H9 (cell line): ENCODE results near the gene OLIG2. TPM values are rescaled to one million over a fixed set of nuclear protein-coding genes. Genes with fewer than 3 reads are reported as not detected.

Experiments
- DNase-seq: peaks from one replicate; pipeline ENCODE4 v3.0.0-alpha.2; 2017
- H2AFZ ChIP-seq: one replicate; pipeline ENCODE4 v1.6.1; 2013; ENCODE audit warnings: mild to moderate bottlenecking, low read length, control low read depth, moderate library complexity
- H2AK5ac ChIP-seq: 2 replicates; pipeline ENCODE4 v1.6.1; 2013; ENCODE audit warnings: low read length, control low read depth, mixed read lengths; ENCODE audit not compliant: insufficient read length
- H2BK120ac ChIP-seq: one replicate; pipeline ENCODE4 v1.6.1; 2013; ENCODE audit warnings: low read depth, mild to moderate bottlenecking, low read length, control low read depth, inconsistent platforms; ENCODE audit not compliant: poor library complexity, severe bottlenecking
- H2BK12ac ChIP-seq: 2 replicates; pipeline ENCODE4 v1.6.1; 2013; ENCODE audit warnings: low read length, control low read depth, mixed read lengths, low read depth; ENCODE audit not compliant: insufficient read length
- H2BK15ac ChIP-seq: 2 replicates; pipeline ENCODE4 v1.6.1; 2013; ENCODE audit warnings: low read depth, low read length, control low read depth
- H2BK20ac ChIP-seq: one replicate; pipeline ENCODE4 v1.6.1; 2013; ENCODE audit warnings: low read depth, mild to moderate bottlenecking, low read length, control low read depth, inconsistent platforms; ENCODE audit not compliant: poor library complexity, severe bottlenecking
- H2BK5ac ChIP-seq: 2 replicates; pipeline ENCODE4 v1.6.1; 2013; ENCODE audit warnings: low read length, control low read depth, mixed read lengths; ENCODE audit not compliant: insufficient read length
- H3K14ac ChIP-seq: 2 replicates; pipeline ENCODE4 v1.6.1; 2013; ENCODE audit warnings: low read length, control low read depth; ENCODE audit not compliant: insufficient read depth
- H3K18ac ChIP-seq: 2 replicates; pipeline ENCODE4 v1.6.1; 2013; ENCODE audit warnings: low read depth, mild to moderate bottlenecking, mixed read lengths, low read length, control low read depth; ENCODE audit not compliant: insufficient read length
- H3K23ac ChIP-seq: 2 replicates; pipeline ENCODE4 v1.6.1; 2013; ENCODE audit warnings: low read length, control low read depth, mixed read lengths, low read depth; ENCODE audit not compliant: insufficient read length
- H3K23me2 ChIP-seq: 2 replicates; pipeline ENCODE4 v1.6.1; 2013; ENCODE audit warnings: low read depth, mild to moderate bottlenecking, mixed read lengths, low read length, control low read depth; ENCODE audit not compliant: insufficient read length, poor library complexity, severe bottlenecking
- H3K27ac ChIP-seq: 2 replicates; pipeline ENCODE4 v1.5.1; 2013; ENCODE audit warnings: low read length, control low read depth, mixed read lengths, low read depth; ENCODE audit not compliant: insufficient read length
- H3K27me3 ChIP-seq: 2 replicates; pipeline ENCODE4 v1.6.1; 2013; ENCODE audit warnings: low read length, control low read depth, inconsistent platforms; ENCODE audit not compliant: insufficient read depth
- H3K4ac ChIP-seq: 2 replicates; pipeline ENCODE4 v1.6.1; 2013; ENCODE audit warnings: low read depth, mild to moderate bottlenecking, control low read depth, inconsistent platforms, low read length, moderate library complexity
- H3K4me1 ChIP-seq: 2 replicates; pipeline ENCODE4 v1.6.1; 2013; ENCODE audit warnings: low read length, control low read depth, inconsistent platforms; ENCODE audit not compliant: insufficient read depth
- H3K4me2 ChIP-seq: 2 replicates; pipeline ENCODE4 v1.6.1; 2013; ENCODE audit warnings: low read length, control low read depth, mixed read lengths; ENCODE audit not compliant: insufficient read length, insufficient read depth
- H3K56ac ChIP-seq: 2 replicates; pipeline ENCODE4 v1.6.1; 2013; ENCODE audit warnings: low read depth, mild to moderate bottlenecking, mixed read lengths, low read length, control low read depth; ENCODE audit not compliant: insufficient read length
- H3K79me1 ChIP-seq: 2 replicates; pipeline ENCODE4 v1.6.1; 2013; ENCODE audit warnings: low read depth, mild to moderate bottlenecking, moderate library complexity, low read length, control low read depth, inconsistent platforms; ENCODE audit not compliant: insufficient read depth, poor library complexity, severe bottlenecking
- H3K79me2 ChIP-seq: 2 replicates; pipeline ENCODE4 v1.6.1; 2013; ENCODE audit warnings: low read length, control low read depth, inconsistent platforms; ENCODE audit not compliant: insufficient read depth
- H3K9ac ChIP-seq: 2 replicates; pipeline ENCODE4 v1.6.1; 2013; ENCODE audit warnings: low read length, control low read depth, mixed read lengths; ENCODE audit not compliant: insufficient read length; ENCODE audit errors: extremely low read depth
- H3K9me3 ChIP-seq: one replicate; pipeline ENCODE4 v1.6.1; 2013; ENCODE audit warnings: low read depth, low read length, inconsistent platforms; ENCODE audit not compliant: control insufficient read depth
- H3T11ph ChIP-seq: one replicate; pipeline ENCODE4 v1.6.1; 2013; ENCODE audit warnings: mild to moderate bottlenecking, low read length, control low read depth, inconsistent platforms
- H4K20me1 ChIP-seq: one replicate; pipeline ENCODE4 v1.6.1; 2013; ENCODE audit not compliant: control insufficient read depth, insufficient read length, insufficient read depth
- H4K5ac ChIP-seq: 2 replicates; pipeline ENCODE4 v1.6.1; 2013; ENCODE audit warnings: low read depth, mild to moderate bottlenecking, mixed read lengths, low read length, control low read depth; ENCODE audit not compliant: insufficient read length
- H4K8ac ChIP-seq: replicated peaks from 2 replicates; pipeline ENCODE4 v1.6.1; 2013; ENCODE audit warnings: low read length, control low read depth, mixed read lengths, low read depth; ENCODE audit not compliant: insufficient read length
- H4K91ac ChIP-seq: 2 replicates; pipeline ENCODE4 v1.6.1; 2013; ENCODE audit warnings: low read depth, mild to moderate bottlenecking, moderate library complexity, mixed read lengths, low read length, control low read depth; ENCODE audit not compliant: insufficient read length
- H3K27ac Mint-ChIP-seq, 3 experiments: 2 replicates in 2 of 3; 3 replicates in 1 of 3; pipeline ENCODE4 v1.8.0; 2020 to 2021; ENCODE audit warnings: mixed read lengths in 3 of 3, mild to moderate bottlenecking in 1 of 3, moderate library complexity in 1 of 3
- H3K27me3 Mint-ChIP-seq: 2 replicates; pipeline ENCODE4 v1.8.0; 2021; ENCODE audit warnings: low read depth, mild to moderate bottlenecking, moderate library complexity, mixed read lengths
- H3K36me3 Mint-ChIP-seq, 3 experiments: 2 replicates in 2 of 3; 3 replicates in 1 of 3; pipeline ENCODE4 v1.8.0; 2020 to 2021; ENCODE audit warnings: low read depth in 3 of 3, mixed read lengths in 3 of 3; ENCODE audit not compliant: insufficient read depth in 1 of 3
- H3K4me1 Mint-ChIP-seq, 2 experiments: 2 replicates each; pipeline ENCODE4 v1.8.0; 2020; ENCODE audit warnings: mixed read lengths in 2 of 2
- H3K4me3 Mint-ChIP-seq, 2 experiments: 2 replicates in 1 of 2; 3 replicates in 1 of 2; pipeline ENCODE4 v1.8.0; 2020 to 2021; ENCODE audit warnings: mild to moderate bottlenecking in 2 of 2, mixed read lengths in 2 of 2, moderate library complexity in 1 of 2
- H3K9me3 Mint-ChIP-seq, 2 experiments: 2 replicates in 1 of 2; 3 replicates in 1 of 2; pipeline ENCODE4 v1.8.0; 2020; ENCODE audit warnings: mild to moderate bottlenecking in 2 of 2, mixed read lengths in 2 of 2, moderate library complexity in 1 of 2
- CTCF ChIP-seq: fragments of 200-600 bp; sonication (generic); conservative IDR thresholded peaks from 3 replicates; pipeline ENCODE4 v1.8.0; 2021; ENCODE audit warnings: antibody characterized with exemption, mild to moderate bottlenecking
- WGBS: extraction: QIAGEN DNeasy Blood & Tissue Kit; methylation state at CpG from one replicate; pipeline ENCODE4 v1.1.7; 2013; ENCODE audit warnings: missing lambda C conversion rate, low lambda C conversion rate, mixed read lengths; ENCODE audit not compliant: insufficient read length; ENCODE audit errors: extremely low coverage; 5-methylcytosine and 5-hydroxymethylcytosine counted together
- total RNA-seq: library from RNA; stranded (reverse); gene quantifications from 2 replicates; pipeline ENCODE4 v1.2.1, GENCODE V29; 2021

OLIG2 gene
- total RNA-seq, 1 experiment from 2014 or later: 1.4 TPM

GRCh38 chr21:33030633-33031032 lies 4.9 kb downstream of the OLIG2 start:
- no peak for DNase-seq
- H3K56ac ChIP-seq: no peak overlapping the region
- H2BK5ac ChIP-seq: no peak overlapping the region
- no peak overlapping the region for H2AK5ac ChIP-seq
- no peak overlapping the region for H3K27ac ChIP-seq
- H3K9me3 Mint-ChIP-seq: no peaks in the 10 kb centered on the region; a peak in 1 of 5 replicates
- H3K14ac ChIP-seq: no peak overlapping the region; the same call in 1 of the 2 replicates
- no peaks in the 10 kb centered on the region for H3K79me1 ChIP-seq
- H2BK15ac ChIP-seq: no peak overlapping the region
- peaks cover 95% of the 10 kb centered on the region for H3K27me3 ChIP-seq
- peaks cover 28 to 58% of the 10 kb centered on the region in 2 experiments for H3K4me1 Mint-ChIP-seq
- peaks cover 7% of the 10 kb centered on the region for H3K23me2 ChIP-seq
- H2BK120ac ChIP-seq: no peak overlapping the region
- H2BK12ac ChIP-seq: no peak overlapping the region
- H4K8ac ChIP-seq: no peak overlapping the region
- H3K23ac ChIP-seq: no peak overlapping the region
- H3K27me3 Mint-ChIP-seq: peaks cover 95% of the 10 kb centered on the region
- no peaks in the 10 kb centered on the region for H3K9me3 ChIP-seq
- H4K5ac ChIP-seq: no peak overlapping the region
- H3K27ac Mint-ChIP-seq: no peak overlapping the region
- H3K4ac ChIP-seq: no peak overlapping the region
- no peak for TF ChIP-seq CTCF
- no peak overlapping the region for H3K4me3 Mint-ChIP-seq
- H3K18ac ChIP-seq: no peak overlapping the region
- H4K91ac ChIP-seq: no peak overlapping the region
- no peaks in the 10 kb centered on the region for H4K20me1 ChIP-seq
- H3T11ph ChIP-seq: no peak overlapping the region
- H2BK20ac ChIP-seq: no peak overlapping the region
- peaks cover 6% of the 10 kb centered on the region; the same call in 1 of the 2 replicates for H3K4me1 ChIP-seq
- H3K36me3 Mint-ChIP-seq: peaks cover 0 to 2% (median 0%) of the 10 kb centered on the region in 3 experiments; a peak in 1 of 7 replicates
- no peak overlapping the region for H3K4me2 ChIP-seq
- H3K79me2 ChIP-seq: no peaks in the 10 kb centered on the region
- H3K9ac ChIP-seq: no peak overlapping the region
- H2AFZ ChIP-seq: no peak overlapping the region
- no CpG with 5 or more reads among the region's 6 CpGs for WGBS
